ENCODE data around the gene CA5B. TPM values are rescaled to one million over a fixed set of nuclear protein-coding genes. Genes with fewer than 3 reads are reported as not detected.

CA5B gene
- total and polyA plus RNA-seq, 2 donors (not counting 3 experiments of a cell fraction or from before 2014, with no cell fraction given), result 2.3 to 5.6 TPM

DNA sequence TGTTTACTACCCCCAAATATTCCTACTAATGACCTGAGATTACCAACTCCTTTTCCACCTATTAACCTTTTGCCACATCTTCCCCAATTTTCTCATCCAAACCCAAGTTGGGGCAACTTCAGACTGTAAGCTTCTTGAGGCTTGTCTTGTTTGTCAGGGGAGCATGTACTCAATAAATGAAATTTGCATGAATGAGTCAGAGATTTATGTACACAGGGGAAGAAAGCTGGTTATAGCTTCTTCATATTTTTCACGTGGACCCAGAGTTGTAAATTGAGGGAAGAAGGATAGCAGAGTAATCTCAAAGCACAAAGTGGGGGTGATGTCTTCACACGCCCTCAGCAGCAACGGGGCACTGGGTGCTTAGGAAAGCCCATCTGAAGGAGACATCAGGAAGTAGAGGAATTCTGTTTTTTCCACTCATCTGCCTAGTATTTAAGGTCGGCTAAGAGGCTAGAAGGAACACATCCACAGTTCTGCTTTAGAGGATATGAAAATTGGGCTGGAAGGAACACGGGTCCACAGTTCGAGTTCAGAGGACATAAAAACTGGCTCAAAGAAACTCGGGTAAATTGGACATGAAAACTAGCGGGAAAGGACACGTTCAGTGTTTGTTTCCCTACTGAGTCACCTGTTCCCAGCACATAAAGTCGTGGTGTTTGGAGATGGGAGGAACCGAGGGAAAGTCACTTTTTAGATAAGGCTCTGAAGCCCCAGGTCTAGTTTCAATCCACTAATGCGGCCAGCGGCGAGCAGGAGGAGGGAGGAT is 696 bp upstream of the CA5B start:
- H3K9ac ChIP-seq (replicated peaks; ENCODE audit: extremely low read depth, insufficient read depth, low read length), result no peak overlapping the region
- peak overlapping the region; percentile 64 for H3K4me2 ChIP-seq (ENCODE audit: insufficient read depth, low read length)

More for the DNA sequence above, 696 bp upstream of the CA5B start:
- ChIA-PET CTCF (interaction anchor here (0.9 kb wide), 1 partner anchor 12 kb away, joined by 3 read pairs; no protein-coding TSS in a partner anchor), POLR2A (no interaction called here)
- H4K20me1 ChIP-seq (replicated peaks; ENCODE audit: control insufficient read depth, extremely low read depth, insufficient read depth, low read length), result no peaks in the 10 kb centered on the region
- H3K4me3 ChIP-seq (replicated peaks in 1 of 3; ENCODE audit: insufficient read depth in 1 of 3, low read depth in 1 of 3, low read length in 3 of 3), result peak overlapping the region in 2 of 3 experiments; percentile 53 to 56
- H3K27me3 ChIP-seq (ENCODE audit: control insufficient read depth in 2 of 2, insufficient read depth in 2 of 2, low read length in 2 of 2), result no peaks in the 10 kb centered on the region
- DNase-seq (ENCODE audit: low read depth, low spot score) (peak; percentile 9), FAIRE-seq (no peak)
- H2AFZ ChIP-seq (ENCODE audit: low read depth, low read length), result peak overlapping the region; percentile 69
- no peak overlapping the region for H3K27ac ChIP-seq (ENCODE audit: insufficient read depth, low read depth, low read length)
- no peaks in the 10 kb centered on the region for H3K9me1 ChIP-seq (replicated peaks; ENCODE audit: control insufficient read depth, extremely low read depth, insufficient read depth, low read length)
- dilution Hi-C loops (cut with MboI; ENCODE audit: extremely low pct_ligation_motif_present, low sequenced_read_pairs), result no loop called here
- no TSS peak for BruUV-seq (replicated peaks)
- H3K79me2 ChIP-seq (ENCODE audit: control insufficient read depth, insufficient read depth, low read length), result no peaks in the 10 kb centered on the region
- TF ChIP-seq, protein P1, sequence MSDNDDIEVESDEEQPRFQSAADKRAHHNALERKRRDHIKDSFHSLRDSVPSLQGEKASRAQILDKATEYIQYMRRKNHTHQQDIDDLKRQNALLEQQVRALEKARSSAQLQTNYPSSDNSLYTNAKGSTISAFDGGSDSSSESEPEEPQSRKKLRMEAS (IDR thresholded peaks at IDR 0.05; ENCODE audit: insufficient read depth, insufficient read length), result no peak
- no peak for TF ChIP-seq JUN (IDR thresholded peaks at IDR 0.05; ENCODE audit: borderline replicate concordance, insufficient read depth, insufficient read length, low read depth)
- TF ChIP-seq, protein P2, sequence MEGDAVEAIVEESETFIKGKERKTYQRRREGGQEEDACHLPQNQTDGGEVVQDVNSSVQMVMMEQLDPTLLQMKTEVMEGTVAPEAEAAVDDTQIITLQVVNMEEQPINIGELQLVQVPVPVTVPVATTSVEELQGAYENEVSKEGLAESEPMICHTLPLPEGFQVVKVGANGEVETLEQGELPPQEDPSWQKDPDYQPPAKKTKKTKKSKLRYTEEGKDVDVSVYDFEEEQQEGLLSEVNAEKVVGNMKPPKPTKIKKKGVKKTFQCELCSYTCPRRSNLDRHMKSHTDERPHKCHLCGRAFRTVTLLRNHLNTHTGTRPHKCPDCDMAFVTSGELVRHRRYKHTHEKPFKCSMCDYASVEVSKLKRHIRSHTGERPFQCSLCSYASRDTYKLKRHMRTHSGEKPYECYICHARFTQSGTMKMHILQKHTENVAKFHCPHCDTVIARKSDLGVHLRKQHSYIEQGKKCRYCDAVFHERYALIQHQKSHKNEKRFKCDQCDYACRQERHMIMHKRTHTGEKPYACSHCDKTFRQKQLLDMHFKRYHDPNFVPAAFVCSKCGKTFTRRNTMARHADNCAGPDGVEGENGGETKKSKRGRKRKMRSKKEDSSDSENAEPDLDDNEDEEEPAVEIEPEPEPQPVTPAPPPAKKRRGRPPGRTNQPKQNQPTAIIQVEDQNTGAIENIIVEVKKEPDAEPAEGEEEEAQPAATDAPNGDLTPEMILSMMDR (IDR thresholded peaks at IDR 0.05; ENCODE audit: extremely low read depth in 1 of 2, insufficient read depth in 1 of 2, low read depth in 1 of 2, low read length in 2 of 2), result no peak
- no peak for TF ChIP-seq EZH2 (IDR thresholded peaks at IDR 0.05; ENCODE audit: borderline replicate concordance, low read depth, low read length, severe bottlenecking)
- TF ChIP-seq MYC (IDR thresholded peaks at IDR 0.05; ENCODE audit: low read depth, low read length), result no peak
- no peak for TF ChIP-seq POLR2A (IDR thresholded peaks at IDR 0.05; ENCODE audit: low read depth, low read length)
- TF ChIP-seq POLR2AphosphoS5 (IDR thresholded peaks at IDR 0.05; ENCODE audit: insufficient read depth, low read depth, low read length), result no peak
- no peak for TF ChIP-seq FOS (IDR thresholded peaks at IDR 0.05; ENCODE audit: borderline replicate concordance, insufficient read depth, low read length)
- TF ChIP-seq GATA2 (IDR thresholded peaks at IDR 0.05; ENCODE audit: insufficient read depth, insufficient read length, low read depth, low read length), result no peak
- H3K4me1 ChIP-seq (ENCODE audit: control insufficient read depth, extremely low read depth, insufficient read depth, low read length), result peaks cover 4% of the 10 kb centered on the region
- intact Hi-C loops (cut with micrococcal nuclease), result no loop called here
- H3K36me3 ChIP-seq (ENCODE audit: control insufficient read depth in 2 of 2, extremely low read depth in 1 of 2, insufficient read depth in 2 of 2, low read length in 2 of 2), result no peaks in the 10 kb centered on the region
- no peaks in the 10 kb centered on the region for H3K9me3 ChIP-seq (replicated peaks; ENCODE audit: control insufficient read depth, insufficient read depth, low read length)

Measured in endothelial cell of umbilical vein (primary cell).